ENCODE results near the gene TMEM130. TPM values are rescaled to one million over a fixed set of nuclear protein-coding genes. Genes with fewer than 3 reads are reported as not detected.

The TMEM130 gene
- total and polyA plus RNA-seq, 2 donors (not counting 1 experiment from before 2014, with no cell fraction given): 0.66 to 2.6 TPM

GRCh38 chr7:98868450-98868849 is 1.4 kb downstream of the TMEM130 start:
- H3K79me2 ChIP-seq (ENCODE audit: control insufficient read depth, insufficient read depth, low read length): no peaks in the 10 kb centered on the region

GRCh38 chr7:98866765-98867164 is 3.0 kb downstream of the TMEM130 start:
- no peak for TF ChIP-seq CTCF (conservative IDR thresholded peaks at IDR 0.05 in 1 of 2, IDR thresholded peaks at IDR 0.05 in 1 of 2; ENCODE audit: low read depth in 1 of 2, low read length in 2 of 2)
- TF ChIP-seq EZH2 (IDR thresholded peaks at IDR 0.05; ENCODE audit: low read length, missing control alignments): no peak
- Histone ChIP-seq H4K20me1 (ENCODE audit: control insufficient read depth, extremely low read depth, insufficient read depth, low read length) (no peaks in the 10 kb centered on the region), H3K9me3 (ENCODE audit: control insufficient read depth, insufficient read depth, low read depth, low read length) (no peaks in the 10 kb centered on the region), H3K27ac (ENCODE audit: insufficient read depth, low read length) (no peak overlapping the region), H2AFZ (ENCODE audit: low read length) (no peak overlapping the region), H3K4me3 (replicated peaks in 1 of 4; ENCODE audit: control extremely low read depth in 1 of 4, insufficient read depth in 1 of 4, low read depth in 3 of 4, low read length in 4 of 4) (no peak overlapping the region), H3K9ac (ENCODE audit: insufficient read depth, low read length) (no peak overlapping the region), H3K79me2 (ENCODE audit: control insufficient read depth, insufficient read depth, low read length) (no peaks in the 10 kb centered on the region), H3K4me1 (ENCODE audit: control insufficient read depth, extremely low read depth, insufficient read depth, low read length) (peaks cover 2% of the 10 kb centered on the region), H3K36me3 (ENCODE audit: control insufficient read depth, insufficient read depth, low read length) (no peaks in the 10 kb centered on the region), H3K27me3 (ENCODE audit: control insufficient read depth, insufficient read depth, low read length) (peaks cover 13% of the 10 kb centered on the region), H3K4me2 (ENCODE audit: extremely low read depth, insufficient read depth, low read length) (no peak overlapping the region)
- DNase-seq (ENCODE audit: low read depth in 2 of 2): no peak

More at GRCh38 chr7:98868450-98868849, 1.4 kb downstream of the TMEM130 start:
- no peak overlapping the region for H3K4me2 ChIP-seq (ENCODE audit: extremely low read depth, insufficient read depth, low read length)
- H3K9me3 ChIP-seq (ENCODE audit: control insufficient read depth, insufficient read depth, low read depth, low read length): no peaks in the 10 kb centered on the region
- no peak overlapping the region for H3K27ac ChIP-seq (ENCODE audit: insufficient read depth, low read length)
- peaks cover 13% of the 10 kb centered on the region for H3K27me3 ChIP-seq (ENCODE audit: control insufficient read depth, insufficient read depth, low read length)
- DNase-seq (ENCODE audit: low read depth in 2 of 2): no peak
- no peak overlapping the region for H3K4me3 ChIP-seq (replicated peaks in 1 of 4; ENCODE audit: control extremely low read depth in 1 of 4, insufficient read depth in 1 of 4, low read depth in 3 of 4, low read length in 4 of 4)
- H2AFZ ChIP-seq (ENCODE audit: low read length): no peak overlapping the region
- H3K4me1 ChIP-seq (ENCODE audit: control insufficient read depth, extremely low read depth, insufficient read depth, low read length): peaks cover 2% of the 10 kb centered on the region
- H3K36me3 ChIP-seq (ENCODE audit: control insufficient read depth, insufficient read depth, low read length): no peaks in the 10 kb centered on the region
- no peaks in the 10 kb centered on the region for H4K20me1 ChIP-seq (ENCODE audit: control insufficient read depth, extremely low read depth, insufficient read depth, low read length)
- TF ChIP-seq CTCF (conservative IDR thresholded peaks at IDR 0.05 in 1 of 2, IDR thresholded peaks at IDR 0.05 in 1 of 2; ENCODE audit: low read depth in 1 of 2, low read length in 2 of 2) (no peak), EZH2 (IDR thresholded peaks at IDR 0.05; ENCODE audit: low read length, missing control alignments) (no peak)
- no peak overlapping the region for H3K9ac ChIP-seq (ENCODE audit: insufficient read depth, low read length)

GRCh38 chr7:98866351-98866750 is 3.5 kb downstream of the TMEM130 start:
- Histone ChIP-seq H3K4me3 (replicated peaks in 1 of 4; ENCODE audit: control extremely low read depth in 1 of 4, insufficient read depth in 1 of 4, low read depth in 3 of 4, low read length in 4 of 4) (no peak overlapping the region), H3K79me2 (ENCODE audit: control insufficient read depth, insufficient read depth, low read length) (no peaks in the 10 kb centered on the region), H2AFZ (ENCODE audit: low read length) (no peak overlapping the region), H3K4me1 (ENCODE audit: control insufficient read depth, extremely low read depth, insufficient read depth, low read length) (peaks cover 2% of the 10 kb centered on the region), H3K4me2 (ENCODE audit: extremely low read depth, insufficient read depth, low read length) (no peak overlapping the region), H3K9me3 (ENCODE audit: control insufficient read depth, insufficient read depth, low read depth, low read length) (no peaks in the 10 kb centered on the region), H3K27me3 (ENCODE audit: control insufficient read depth, insufficient read depth, low read length) (peaks cover 11% of the 10 kb centered on the region), H3K9ac (ENCODE audit: insufficient read depth, low read length) (no peak overlapping the region), H4K20me1 (ENCODE audit: control insufficient read depth, extremely low read depth, insufficient read depth, low read length) (no peaks in the 10 kb centered on the region), H3K27ac (ENCODE audit: insufficient read depth, low read length) (no peak overlapping the region), H3K36me3 (ENCODE audit: control insufficient read depth, insufficient read depth, low read length) (no peaks in the 10 kb centered on the region)
- TF ChIP-seq CTCF (conservative IDR thresholded peaks at IDR 0.05 in 1 of 2, IDR thresholded peaks at IDR 0.05 in 1 of 2; ENCODE audit: low read depth in 1 of 2, low read length in 2 of 2) (no peak), EZH2 (IDR thresholded peaks at IDR 0.05; ENCODE audit: low read length, missing control alignments) (no peak)
- DNase-seq (ENCODE audit: low read depth in 2 of 2): no peak
